H1 (cell line): ENCODE data around the gene GUCY1B1. TPM values are rescaled to one million over a fixed set of nuclear protein-coding genes. Genes with fewer than 3 reads are reported as not detected.

Experiments used
- CEBPB ChIP-seq: IDR thresholded peaks from 2 replicates; pipeline ENCODE4 v1.6.1; 2012; ENCODE audit warnings: low read depth, low read length
- HDAC2 ChIP-seq, 2 experiments: fragments of 300-600 bp in 1 of 2; sonication (generic) in 1 of 2; IDR thresholded peaks; 2 replicates each; pipeline ENCODE4 v1.6.1; 2011 to 2012; ENCODE audit warnings: low read depth in 2 of 2, low read length in 2 of 2, mild to moderate bottlenecking in 2 of 2, moderate library complexity in 2 of 2, borderline replicate concordance in 1 of 2, inconsistent platforms in 1 of 2
- polyA plus RNA-seq, 7 experiments: library from polyadenylated mRNA; depleted of rRNA in 3 of 7; stranded (reverse) in 5 of 7; unstranded in 2 of 7; fragments of >200 nt in 5 of 7; fragments of 200-250 nt in 2 of 7; gene quantifications; 1 replicate in 5 of 7; 2 replicates in 1 of 7; 4 replicates in 1 of 7; pipeline versions ENCODE4 v1.2.1 to v1.2.3, GENCODE V29; 2011 to 2013; ENCODE audit warnings: missing spikeins in 2 of 7, mixed read lengths in 2 of 7
- total RNA-seq: library from RNA; stranded (reverse); fragmentation: NEBNext Ultra II Directional; extraction: Animal tissue kit (Norgen Biotek cat#: 25700); gene quantifications from 2 replicates; pipeline ENCODE4 v1.2.1, GENCODE V29; 2021

The GUCY1B1 gene
- total and polyA plus RNA-seq, 2 of the 8 experiments (the other 6 are each of a cell fraction or from before 2014, with no cell fraction given), result 1.5 to 2.9 TPM

- TF ChIP-seq HDAC2 (IDR thresholded peaks at IDR 0.05; ENCODE audit: borderline replicate concordance in 1 of 2, low read depth in 2 of 2, low read length in 2 of 2), result no peak
- no peak for TF ChIP-seq CEBPB
These were observed 23.9 kb upstream of the GUCY1B1 start (continued) for GRCh38 chr4:155734951-155735350.
